HEK293T (cell line): Measurements from ENCODE around the gene MAGI2.

Source experiments
- ARNT ChIP-seq: fragments of 450-650 bp; IDR thresholded peaks from 2 replicates; pipeline ENCODE4 v1.6.1; 2017; ENCODE audit warnings: mild to moderate bottlenecking
- BHLHE40 ChIP-seq: fragments of 450-650 bp; IDR thresholded peaks from 2 replicates; pipeline ENCODE4 v1.6.1; 2016; ENCODE audit warnings: mild to moderate bottlenecking, moderate library complexity, borderline replicate concordance
- FOXA1 ChIP-seq: fragments of 450-650 bp; IDR thresholded peaks from 2 replicates; pipeline ENCODE4 v1.6.1; 2016; ENCODE audit warnings: mild to moderate bottlenecking
- FOXK2 ChIP-seq: fragments of 450-650 bp; IDR thresholded peaks from 2 replicates; pipeline ENCODE4 v1.6.1; 2016; ENCODE audit warnings: mild to moderate bottlenecking
- L3MBTL2 ChIP-seq: fragments of 450-650 bp; conservative IDR thresholded peaks from 2 replicates; pipeline ENCODE4 v1.6.1; 2016; ENCODE audit warnings: mild to moderate bottlenecking
- NFRKB ChIP-seq: fragments of 450-650 bp; IDR thresholded peaks from 2 replicates; pipeline ENCODE4 v1.6.1; 2016; ENCODE audit warnings: mild to moderate bottlenecking, moderate library complexity
- SUZ12 ChIP-seq: fragments of 450-650 bp; IDR thresholded peaks from 2 replicates; pipeline ENCODE4 v1.6.1; 2016; ENCODE audit warnings: mild to moderate bottlenecking

- TF ChIP-seq ARNT, result no peak
- TF ChIP-seq FOXA1, result no peak
- peak; percentile 33; the same call in 1 of the 2 replicates for TF ChIP-seq L3MBTL2
- no peak for TF ChIP-seq FOXK2
- TF ChIP-seq BHLHE40, result no peak
- no peak for TF ChIP-seq NFRKB
- no peak for TF ChIP-seq SUZ12
Observed at GRCh38 chr7:79452495-79453265, 787 bp downstream of the MAGI2 start.
